GM20431 (cell line): Measurements from ENCODE around the gene PPP2R2C.

Experiments
- in situ Hi-C: fragments of 300-500 bp; cut with MseI, MboI; formaldehyde crosslinking; loops from one replicate; pipeline ENCODE4 v1.15.0; 2020; ENCODE audit warnings: low sequenced_read_pairs; ENCODE audit not compliant: unreplicated experiment

PPP2R2C gene

GRCh38 chr4:6495296-6495590 is 22.8 kb upstream of the PPP2R2C start:
- in situ Hi-C loops = no loop called here

- in situ Hi-C loops = no loop called here
These were observed 22.2 kb upstream of the PPP2R2C start for GRCh38 chr4:6494431-6495295.

GRCh38 chr4:6493658-6494304 is 21.4 kb upstream of the PPP2R2C start:
- in situ Hi-C loops = no loop called here

- in situ Hi-C loops = no loop called here
These were observed 20.6 kb upstream of the PPP2R2C start for GRCh38 chr4:6492861-6493657.

- in situ Hi-C loops = no loop called here
These were observed 19.7 kb upstream of the PPP2R2C start for GRCh38 chr4:6492027-6492590.

- in situ Hi-C loops = no loop called here
These were observed 18.8 kb upstream of the PPP2R2C start for GRCh38 chr4:6491235-6491634.

- in situ Hi-C loops = no loop called here
These were observed 17.5 kb upstream of the PPP2R2C start for GRCh38 chr4:6489927-6490326.

- in situ Hi-C loops = no loop called here
These were observed 15.1 kb upstream of the PPP2R2C start for GRCh38 chr4:6487466-6487865.

- in situ Hi-C loops = no loop called here
These were observed 8.2 kb upstream of the PPP2R2C start for GRCh38 chr4:6480534-6481088.

GRCh38 chr4:6478546-6479220 is 6.3 kb upstream of the PPP2R2C start:
- in situ Hi-C loops = no loop called here

- in situ Hi-C loops = no loop called here
These were observed 4.5 kb upstream of the PPP2R2C start for GRCh38 chr4:6476893-6477292.

GRCh38 chr4:6475492-6476020 is 3.1 kb upstream of the PPP2R2C start:
- in situ Hi-C loops = no loop called here

- in situ Hi-C loops = no loop called here
These were observed 2.5 kb upstream of the PPP2R2C start for GRCh38 chr4:6474705-6475457.

- in situ Hi-C loops = no loop called here
These were observed 1.7 kb upstream of the PPP2R2C start for GRCh38 chr4:6474053-6474568.

GRCh38 chr4:6473264-6474052 is 1.0 kb upstream of the PPP2R2C start:
- in situ Hi-C loops = no loop called here

GRCh38 chr4:6472008-6472386 is 417 bp downstream of the PPP2R2C start:
- in situ Hi-C loops = no loop called here

GRCh38 chr4:6471307-6472007 is 957 bp downstream of the PPP2R2C start:
- in situ Hi-C loops = no loop called here
